Measurements from ENCODE around the gene LRGUK. TPM values are rescaled to one million over a fixed set of nuclear protein-coding genes. Genes with fewer than 3 reads are reported as not detected.

Gene LRGUK, protein sequence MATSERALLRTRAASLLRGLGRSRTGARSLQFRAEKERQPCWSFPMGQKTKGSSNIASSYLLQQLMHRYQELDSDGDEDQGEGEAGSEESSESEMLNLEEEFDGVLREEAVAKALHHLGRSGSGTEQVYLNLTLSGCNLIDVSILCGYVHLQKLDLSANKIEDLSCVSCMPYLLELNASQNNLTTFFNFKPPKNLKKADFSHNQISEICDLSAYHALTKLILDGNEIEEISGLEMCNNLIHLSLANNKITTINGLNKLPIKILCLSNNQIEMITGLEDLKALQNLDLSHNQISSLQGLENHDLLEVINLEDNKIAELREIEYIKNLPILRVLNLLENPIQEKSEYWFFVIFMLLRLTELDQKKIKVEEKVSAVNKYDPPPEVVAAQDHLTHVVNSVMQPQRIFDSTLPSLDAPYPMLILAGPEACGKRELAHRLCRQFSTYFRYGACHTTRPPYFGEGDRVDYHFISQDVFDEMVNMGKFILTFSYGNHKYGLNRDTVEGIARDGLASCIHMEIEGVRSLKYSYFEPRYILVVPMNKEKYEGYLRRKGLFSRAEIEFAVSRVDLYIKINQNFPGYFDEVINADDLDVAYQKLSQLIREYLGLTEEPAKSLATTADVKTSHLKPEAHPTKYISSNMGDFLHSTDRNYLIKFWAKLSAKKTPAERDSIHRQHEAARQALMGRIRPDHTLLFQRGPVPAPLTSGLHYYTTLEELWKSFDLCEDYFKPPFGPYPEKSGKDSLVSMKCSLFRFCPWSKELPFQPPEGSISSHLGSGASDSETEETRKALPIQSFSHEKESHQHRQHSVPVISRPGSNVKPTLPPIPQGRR
- under 0.01 and 0.13 TPM in 2 replicates for total RNA-seq

DNA sequence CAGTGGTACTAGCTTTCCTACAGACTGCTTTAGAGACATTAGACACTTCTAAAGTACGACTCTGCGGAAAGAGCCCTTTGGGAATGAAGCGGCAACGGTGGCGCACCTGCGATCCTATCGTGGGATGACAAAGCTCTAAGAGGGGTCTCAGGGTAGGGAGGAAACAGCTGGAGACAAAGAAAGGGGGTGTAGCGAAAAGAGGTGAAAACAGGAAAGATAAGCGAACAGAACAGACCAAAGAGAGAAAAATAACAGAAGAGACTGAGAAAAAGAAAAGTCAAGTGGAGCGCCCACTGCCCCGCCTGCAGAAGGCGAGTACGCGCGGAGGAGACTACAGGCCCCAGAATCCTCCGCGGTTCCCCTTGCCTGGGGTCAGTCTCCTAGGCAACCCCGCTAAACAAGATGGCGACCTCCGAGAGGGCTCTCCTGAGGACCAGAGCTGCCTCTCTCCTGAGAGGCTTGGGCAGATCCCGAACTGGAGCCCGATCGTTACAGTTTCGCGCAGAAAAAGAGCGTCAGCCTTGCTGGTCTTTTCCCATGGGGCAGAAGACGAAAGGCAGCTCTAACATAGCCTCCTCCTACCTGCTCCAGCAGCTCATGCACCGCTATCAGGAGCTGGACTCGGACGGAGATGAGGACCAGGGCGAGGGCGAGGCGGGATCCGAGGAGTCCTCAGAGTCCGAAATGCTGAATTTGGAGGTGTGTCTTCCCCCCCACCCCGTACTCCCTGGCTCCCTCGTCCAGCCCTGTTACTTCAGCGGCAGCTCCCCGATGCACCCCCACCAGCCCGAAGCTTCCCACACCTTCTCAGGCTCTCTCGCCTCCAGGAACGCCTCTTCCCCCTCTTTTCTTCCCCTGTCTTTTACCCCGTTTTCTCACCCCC lies at the start of gene LRGUK:
TSS of gene LRGUK (plus strand) at position 375 of the 883 bp plus-strand sequence. CDS start at position 403, 28 bp downstream.

Other genes with a start within 250 kb of the LRGUK start
- gene SLC35B4, start 189.6 kb downstream of the LRGUK start, total RNA-seq, result 20.1 and 21.5 TPM in 2 replicates